NCI-H526 treated with DMSO at 0.1 percent for 48 hours (cell line): Measurements from ENCODE around the gene SELPLG.
"Not testable (repeated sequence)": the region's sequence is repeated elsewhere in the genome, so short reads cannot be mapped to it uniquely, and the experiment has no call there.

ENCODE experiments used
- DNase-seq: peaks from one replicate; lab custom pipeline; 2025; lab: John Stamatoyannopoulos, UW

SELPLG gene

GRCh38 chr12:108655812-108656175, 22.1 kb upstream of the SELPLG start:
- not testable (repeated sequence) for DNase-seq

- not testable (repeated sequence) for DNase-seq
Observed at GRCh38 chr12:108654622-108655021, 20.9 kb upstream of the SELPLG start.

DNA sequence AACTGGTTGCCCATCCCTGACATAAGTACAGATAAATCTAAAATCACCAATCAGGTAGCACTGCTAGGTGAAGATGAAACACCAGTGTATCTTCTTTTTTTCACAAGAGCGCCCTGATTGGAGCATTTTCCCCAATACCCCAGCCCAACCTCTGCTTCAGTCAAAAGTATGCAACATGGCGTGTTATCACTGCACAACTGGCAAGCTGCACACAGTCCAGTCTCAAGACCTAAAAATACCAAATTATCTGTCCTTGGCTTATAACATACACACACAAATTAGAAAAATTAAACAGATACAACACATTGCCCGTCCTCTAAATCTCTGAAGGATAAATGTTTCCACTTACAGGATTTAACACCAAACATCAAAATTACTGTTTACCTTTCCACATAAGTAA, 20.2 kb upstream of the SELPLG start:
- DNase-seq: no peak

DNA sequence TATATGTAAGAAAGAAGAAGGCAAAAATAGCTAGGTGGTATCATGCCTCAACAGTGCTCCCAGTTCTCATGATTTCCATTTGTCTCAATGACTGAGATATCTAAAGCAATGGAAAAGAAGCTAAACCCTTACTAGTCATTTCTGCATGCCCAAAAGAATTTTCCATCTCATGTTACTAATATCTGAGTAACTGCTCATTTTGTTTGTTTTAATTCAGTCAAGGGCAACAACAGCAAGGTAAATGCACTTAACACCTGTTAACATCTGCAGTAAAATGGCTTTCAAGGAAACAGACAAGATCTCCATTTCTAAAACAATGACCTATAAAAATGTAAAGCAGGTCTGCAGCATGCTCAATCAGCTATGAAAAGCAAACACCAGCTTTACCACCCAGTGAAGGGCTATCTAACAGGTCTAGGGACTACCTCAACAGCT, 19.4 kb upstream of the SELPLG start:
- DNase-seq: peak; percentile 91

GRCh38 chr12:108650083-108650482, 16.4 kb upstream of the SELPLG start:
- no peak for DNase-seq

- no peak for DNase-seq
Observed at GRCh38 chr12:108649669-108650068, 16.0 kb upstream of the SELPLG start.

DNA sequence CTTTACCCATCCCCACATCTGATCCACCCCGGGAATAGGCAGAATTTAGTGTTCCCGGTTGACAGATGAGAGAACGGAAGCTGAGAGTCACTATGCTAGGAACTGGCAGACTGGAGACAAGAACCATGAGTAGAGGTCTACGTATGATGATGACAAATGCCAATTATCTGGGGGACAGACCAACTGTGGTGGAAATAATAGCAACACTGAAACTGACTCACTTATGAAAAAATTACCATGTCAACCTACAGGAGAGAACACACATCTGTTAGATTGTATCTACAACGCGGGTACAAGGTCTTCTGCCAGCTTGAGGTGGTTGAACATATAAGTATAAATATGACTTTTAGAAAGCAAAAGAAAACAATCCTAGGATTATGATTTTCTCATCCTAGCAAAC, 15.4 kb upstream of the SELPLG start:
- no peak for DNase-seq

DNA sequence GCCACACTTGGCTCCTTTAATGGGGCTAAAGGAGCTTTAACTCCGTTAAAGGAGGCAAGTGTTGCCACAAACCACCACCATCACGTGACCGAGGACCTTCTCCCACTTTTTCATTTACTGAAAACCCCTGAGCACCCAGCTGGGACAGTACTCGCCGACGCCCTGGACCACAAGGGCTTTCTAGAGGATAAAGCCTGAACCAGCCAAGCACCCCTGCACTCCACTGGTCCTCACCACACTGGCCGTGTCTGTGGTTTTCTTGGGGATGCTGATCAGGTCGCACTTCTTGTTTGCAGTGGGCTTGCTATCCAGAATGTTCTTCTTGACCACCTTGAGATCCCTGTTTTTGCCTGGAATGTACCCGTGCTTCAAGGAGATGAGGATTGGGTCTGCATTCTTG, 14.7 kb upstream of the SELPLG start:
- no peak for DNase-seq

DNA sequence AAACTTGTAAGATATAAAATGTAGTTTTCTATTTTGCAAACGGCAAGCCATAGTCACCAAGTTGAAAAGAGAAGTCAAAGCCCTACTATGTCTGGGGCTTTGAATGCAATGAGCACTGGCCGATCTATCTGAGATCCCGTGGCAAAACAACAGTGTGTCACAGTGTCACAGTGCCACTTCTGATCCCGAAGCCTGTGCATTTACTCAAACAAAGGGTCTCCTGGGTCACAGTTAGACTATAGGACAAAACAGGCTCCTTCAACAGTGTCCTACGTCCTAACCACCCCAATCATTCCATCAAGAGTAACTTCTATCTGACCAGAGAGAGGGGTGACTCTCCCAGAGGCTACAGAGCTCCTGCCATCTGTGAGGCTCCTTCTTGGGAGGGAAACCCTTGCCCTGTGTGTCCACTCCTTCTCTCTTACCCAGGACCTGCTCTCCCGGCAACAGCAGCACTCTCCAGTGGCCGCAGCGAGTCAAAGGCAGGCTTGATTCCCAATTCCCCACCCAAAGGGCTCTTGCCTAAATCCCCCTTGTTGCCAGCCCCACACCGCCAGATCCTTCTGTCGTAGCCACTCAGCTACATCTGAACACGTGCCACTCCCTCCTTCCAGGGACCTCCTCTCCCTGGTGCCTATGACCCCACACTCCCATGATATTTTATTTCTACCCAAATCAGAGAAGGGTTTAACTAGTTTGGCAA, 14.0 kb upstream of the SELPLG start:
- DNase-seq: no peak

DNA sequence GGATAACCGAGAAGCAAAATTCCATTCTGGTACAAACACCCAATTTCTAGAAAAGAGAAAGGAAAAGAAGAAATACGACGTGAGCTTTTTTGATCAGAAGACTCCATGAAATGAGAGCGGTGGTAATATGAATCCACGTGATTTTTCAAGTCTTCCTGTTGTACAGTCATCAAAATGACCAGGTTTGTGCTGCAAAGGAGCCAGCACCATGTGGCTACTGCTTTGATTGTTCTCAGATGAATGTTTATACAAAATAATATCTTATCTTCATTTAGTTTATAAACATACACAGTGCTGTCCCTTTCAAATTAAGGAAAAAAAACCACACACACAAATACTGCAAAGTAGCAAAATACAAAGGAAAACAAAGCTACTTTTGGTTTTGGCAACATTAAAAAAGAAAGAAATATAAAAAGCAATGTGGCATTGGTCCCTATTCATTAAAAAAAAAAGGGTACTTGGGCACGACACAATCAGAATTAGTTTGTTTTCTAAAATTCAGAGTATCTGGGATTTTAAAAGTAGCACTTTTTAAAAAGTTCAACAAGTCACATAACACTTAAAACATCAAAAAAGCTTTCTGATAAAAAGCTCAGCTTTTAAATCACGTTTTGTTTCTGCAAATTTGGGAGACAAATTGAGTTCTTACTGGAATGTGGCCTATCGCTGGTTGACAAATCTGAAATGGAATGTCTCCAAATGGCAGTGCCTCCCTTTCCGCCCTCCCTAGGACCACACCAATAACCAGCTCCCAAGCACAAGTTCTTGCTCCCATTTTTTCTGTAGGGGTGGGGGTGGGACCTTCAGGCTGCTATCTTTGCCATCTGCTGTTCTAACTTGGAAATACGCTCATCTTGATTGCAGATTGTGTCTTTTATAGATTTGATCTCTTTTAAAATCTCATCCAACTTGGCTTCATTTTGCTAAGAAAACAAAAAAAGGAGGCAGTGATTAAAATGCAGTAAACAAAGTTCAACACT, 13.2 kb upstream of the SELPLG start:
- DNase-seq: no peak

- no peak for DNase-seq
Observed at GRCh38 chr12:108645686-108646599, 12.2 kb upstream of the SELPLG start.

- DNase-seq: no peak
Observed at GRCh38 chr12:108644811-108645120, 11.1 kb upstream of the SELPLG start.

DNA sequence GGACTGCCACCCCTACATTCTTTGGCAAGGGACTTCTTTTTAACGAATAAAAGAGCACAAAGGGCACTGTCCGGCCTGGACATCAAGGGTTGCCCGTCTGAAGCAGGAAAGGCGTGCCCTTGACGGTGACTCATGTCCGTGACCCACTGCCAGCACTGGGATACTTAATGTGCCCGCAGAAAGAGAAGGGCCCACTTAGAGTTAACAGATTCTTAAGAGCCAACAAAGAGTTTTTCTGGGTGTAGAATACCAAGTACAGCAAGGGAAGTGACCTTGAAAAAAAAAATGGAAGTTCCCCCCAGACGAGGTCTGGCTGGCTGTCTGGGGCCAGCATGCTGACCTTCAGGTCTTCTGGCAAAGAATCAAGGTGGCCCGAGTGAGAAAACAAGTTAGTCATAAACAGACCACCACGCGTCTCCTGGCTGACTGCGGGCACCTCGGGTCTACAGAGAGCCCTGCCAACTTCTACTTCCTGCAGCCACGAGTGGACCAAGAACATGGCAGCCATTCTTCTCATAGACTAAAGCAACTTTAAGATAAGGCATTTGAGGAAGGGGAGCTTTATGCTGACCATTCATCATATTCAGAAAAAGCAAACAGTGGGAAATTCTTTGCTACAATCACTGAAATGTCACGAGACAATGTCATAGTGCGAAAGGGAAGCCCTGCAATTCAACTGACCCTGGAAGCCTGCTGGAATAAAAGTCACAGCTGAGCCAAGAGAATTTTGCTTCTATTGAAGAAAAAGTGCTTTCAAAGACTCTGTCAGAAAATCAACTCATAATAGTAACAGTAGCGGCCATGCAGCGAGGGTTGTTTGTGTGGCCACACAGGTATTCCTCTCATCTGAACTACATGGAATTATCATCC, 10.5 kb upstream of the SELPLG start:
- DNase-seq: no peak

DNA sequence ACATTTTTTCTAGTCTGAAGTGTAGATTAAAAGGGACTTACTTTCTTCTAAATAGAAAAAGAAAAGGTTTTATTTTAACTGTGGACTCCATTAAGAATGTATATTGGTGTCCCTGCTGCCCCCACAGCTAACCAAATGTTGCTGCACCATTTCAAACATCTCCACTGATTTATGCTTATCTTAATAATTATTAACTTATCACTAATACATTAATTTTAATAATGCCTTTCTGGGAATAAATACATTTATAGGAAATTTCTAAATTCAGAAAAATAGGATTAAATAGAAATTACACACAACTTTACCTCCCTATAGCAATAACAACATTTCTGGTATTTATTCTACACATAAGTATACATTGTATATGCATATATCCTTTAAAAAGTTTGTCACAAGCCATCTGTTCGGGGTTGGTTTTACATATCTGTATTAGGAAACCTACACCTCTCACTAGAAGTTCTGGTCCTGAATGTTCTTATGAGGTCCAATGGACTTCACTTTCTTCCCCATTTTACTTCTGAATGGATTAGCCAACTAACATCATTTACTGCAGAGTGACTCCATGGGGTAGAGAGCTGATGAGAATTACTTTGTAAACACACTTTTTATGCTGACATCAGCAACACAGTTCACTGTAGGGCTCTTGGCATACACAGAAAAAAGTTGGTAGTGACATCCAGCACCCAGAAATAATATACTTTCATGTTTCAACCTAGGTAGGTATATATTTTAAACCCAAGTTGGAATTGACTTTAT, 9.4 kb upstream of the SELPLG start:
- no peak for DNase-seq

- no peak for DNase-seq
Observed at GRCh38 chr12:108642269-108642870, 8.7 kb upstream of the SELPLG start.

GRCh38 chr12:108641446-108642268, 8.0 kb upstream of the SELPLG start:
- DNase-seq: no peak

- DNase-seq: no peak
Observed at GRCh38 chr12:108640802-108641445, 7.2 kb upstream of the SELPLG start.

DNA sequence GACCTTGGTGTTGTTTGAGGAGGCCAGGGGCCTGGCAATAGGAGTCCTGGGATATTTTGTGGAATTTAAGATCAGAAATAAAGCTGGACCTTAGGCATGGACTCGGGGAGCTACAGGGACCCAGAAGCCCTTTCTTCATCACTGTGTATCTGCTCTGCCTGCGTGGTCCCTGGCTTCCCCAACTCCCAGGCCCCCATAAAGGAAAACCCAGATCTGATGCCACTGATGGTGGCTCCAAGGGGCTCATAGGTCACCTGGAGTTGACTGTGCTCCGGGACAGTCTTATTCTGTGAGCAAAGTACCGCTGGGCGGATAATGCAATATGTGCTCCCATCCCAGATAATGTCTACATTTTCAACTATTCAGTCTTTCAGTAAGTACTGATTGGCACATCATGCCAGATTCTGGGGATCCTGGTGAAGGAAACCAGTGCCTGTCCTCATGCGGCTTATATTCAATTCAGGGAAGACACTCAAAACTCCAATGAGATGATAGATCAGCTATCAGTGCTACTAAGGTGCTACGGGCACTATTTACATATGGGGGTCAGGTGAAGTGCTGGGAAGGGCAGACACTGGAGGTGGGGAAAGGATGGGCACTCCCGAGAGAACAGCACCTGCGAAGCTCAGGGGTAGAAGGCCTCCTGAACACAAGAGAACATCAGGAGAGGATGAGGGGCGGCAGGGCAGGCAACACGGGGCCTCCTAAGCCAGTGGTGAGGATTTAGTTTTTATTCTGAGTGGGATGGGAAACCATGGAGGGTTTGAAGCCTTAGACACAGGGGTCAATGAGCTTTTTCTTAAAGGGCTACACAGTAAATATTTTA, 5.5 kb upstream of the SELPLG start:
- DNase-seq: no peak
